Neural cell (in vitro differentiated cells): ENCODE results near the gene TMEM19. TPM values are rescaled to one million over a fixed set of nuclear protein-coding genes. Genes with fewer than 3 reads are reported as not detected.

Experiments used
- H2AFZ ChIP-seq: fragments of 200-600, 300-800 bp; sonication (generic), shearing (Covaris generic); 2 replicates; pipeline ENCODE4 v1.6.0; 2014; ENCODE audit warnings: low read depth, mild to moderate bottlenecking, antibody characterized with exemption, low read length, moderate library complexity
- H3F3A ChIP-seq: fragments of 200-600 bp; shearing (Covaris generic); 2 replicates; pipeline ENCODE4 v1.6.1; 2016; ENCODE audit warnings: mild to moderate bottlenecking, moderate library complexity, mixed read lengths, antibody characterized with exemption, low read length; ENCODE audit not compliant: insufficient read depth, poor library complexity, severe bottlenecking
- H3K27ac ChIP-seq: fragments of 200-600, 300-800 bp; sonication (generic), shearing (Covaris generic); 2 replicates; pipeline ENCODE4 v1.5.1; 2014; ENCODE audit warnings: mild to moderate bottlenecking, low read length, moderate library complexity
- H3K27me3 ChIP-seq: fragments of 300-800, 200-600 bp; sonication (generic), shearing (Covaris generic); 2 replicates; pipeline ENCODE4 v1.6.0; 2014; ENCODE audit warnings: mild to moderate bottlenecking, low read depth, low read length, moderate library complexity; ENCODE audit not compliant: insufficient read depth
- H3K36me3 ChIP-seq: fragments of 300-800, 200-600 bp; sonication (generic), shearing (Covaris generic); 2 replicates; pipeline ENCODE4 v1.5.1; 2014; ENCODE audit warnings: mild to moderate bottlenecking, antibody characterized with exemption, low read length, moderate library complexity; ENCODE audit not compliant: insufficient read depth
- H3K4me2 ChIP-seq: fragments of 300-800, 200-600 bp; sonication (generic), shearing (Covaris generic); 2 replicates; pipeline ENCODE4 v1.6.0; 2014; ENCODE audit warnings: mild to moderate bottlenecking, low read length
- H3K4me3 ChIP-seq: fragments of 300-800, 200-600 bp; sonication (generic), shearing (Covaris generic); 2 replicates; pipeline ENCODE4 v1.5.1; 2014; ENCODE audit warnings: mild to moderate bottlenecking, low read length, moderate library complexity
- H3K79me2 ChIP-seq: fragments of 200-600 bp; shearing (Covaris generic); replicated peaks from 2 replicates; pipeline ENCODE4 v1.6.0; 2014; ENCODE audit warnings: mild to moderate bottlenecking, low read length, moderate library complexity; ENCODE audit not compliant: insufficient read depth
- H3K9ac ChIP-seq: fragments of 300-800, 200-600 bp; sonication (generic), shearing (Covaris generic); 2 replicates; pipeline ENCODE4 v1.6.1; 2016; ENCODE audit warnings: mild to moderate bottlenecking, low read length, mixed read lengths
- H3K9me2 ChIP-seq: fragments of 200-600 bp; shearing (Covaris generic); 2 replicates; pipeline ENCODE4 v1.6.1; 2016; ENCODE audit warnings: mild to moderate bottlenecking, low read length, mixed read lengths; ENCODE audit not compliant: insufficient read depth
- H3K9me3 ChIP-seq: fragments of 200-600, 300-800 bp; sonication (generic), shearing (Covaris generic); 2 replicates; pipeline ENCODE4 v1.6.1; 2016; ENCODE audit warnings: mild to moderate bottlenecking, mixed run types, low read length, moderate library complexity, mixed read lengths
- H4K20me1 ChIP-seq: fragments of 200-600 bp; shearing (Covaris generic); 2 replicates; pipeline ENCODE4 v1.6.1; 2016; ENCODE audit warnings: mild to moderate bottlenecking, mixed run types; ENCODE audit not compliant: insufficient read depth
- CTCF ChIP-seq: fragments of 450-650 bp; IDR thresholded peaks from 2 replicates; pipeline ENCODE4 v1.5.1; 2014; ENCODE audit warnings: antibody characterized with exemption, mild to moderate bottlenecking, moderate library complexity; ENCODE audit not compliant: poor library complexity, severe bottlenecking
- EP300 ChIP-seq: fragments of 450-650 bp; conservative IDR thresholded peaks from 2 replicates; pipeline ENCODE4 v1.6.1; 2014; ENCODE audit warnings: antibody characterized with exemption, mild to moderate bottlenecking, moderate library complexity; ENCODE audit not compliant: poor library complexity, severe bottlenecking
- EZH2 ChIP-seq: fragments of 200-600, 300-800 bp; shearing (Covaris generic), sonication (generic); IDR thresholded peaks from 2 replicates; pipeline ENCODE4 v1.6.1; 2014; ENCODE audit warnings: antibody characterized with exemption, low read length, borderline replicate concordance, mild to moderate bottlenecking; ENCODE audit not compliant: insufficient read depth, poor library complexity, severe bottlenecking
- MXI1 ChIP-seq: fragments of 450-650 bp; conservative IDR thresholded peaks from 2 replicates; pipeline ENCODE4 v1.6.1; 2014; ENCODE audit warnings: antibody characterized with exemption, mild to moderate bottlenecking; ENCODE audit not compliant: poor library complexity, severe bottlenecking
- POLR2AphosphoS5 ChIP-seq: IDR thresholded peaks from 2 replicates; pipeline ENCODE4 v1.6.1; 2012
- RAD21 ChIP-seq: fragments of 450-650 bp; conservative IDR thresholded peaks from 2 replicates; pipeline ENCODE4 v1.6.1; 2014; ENCODE audit warnings: antibody characterized with exemption, mild to moderate bottlenecking, moderate library complexity
- SMC3 ChIP-seq: fragments of 450-650 bp; conservative IDR thresholded peaks from 2 replicates; pipeline ENCODE4 v1.6.1; 2014; ENCODE audit warnings: antibody characterized with exemption, mild to moderate bottlenecking, moderate library complexity; ENCODE audit not compliant: poor library complexity
- TAF1 ChIP-seq: IDR thresholded peaks from 2 replicates; pipeline ENCODE4 v1.6.1; 2012; ENCODE audit warnings: low read depth
- polyA plus RNA-seq: library from polyadenylated mRNA; depleted of rRNA; stranded (reverse); fragments of >200 nt; gene quantifications from 2 replicates; pipeline ENCODE4 v1.2.3, GENCODE V29; 2014
- TF ChIP-seq, protein P1 (sequence below): IDR thresholded peaks from 2 replicates; pipeline ENCODE4 v1.6.1; 2012; ENCODE audit warnings: borderline replicate concordance

Gene TMEM19
- polyA plus RNA-seq, 1 donor from 2014 or later: 24.2 TPM

GRCh38 chr12:71725011-71725410 is 39.1 kb downstream of the TMEM19 start:
- Histone ChIP-seq H4K20me1 (no peaks in the 10 kb centered on the region), H3K9ac (no peak overlapping the region), H3K4me3 (no peak overlapping the region), H3K9me3 (no peaks in the 10 kb centered on the region), H3K27me3 (no peaks in the 10 kb centered on the region), H3K4me2 (no peak overlapping the region), H2AFZ (no peak overlapping the region), H3F3A (no peaks in the 10 kb centered on the region), H3K79me2 (no peaks in the 10 kb centered on the region), H3K9me2 (no peaks in the 10 kb centered on the region), H3K36me3 (no peaks in the 10 kb centered on the region), H3K27ac (no peak overlapping the region)
- TF ChIP-seq MXI1: no peak
- TF ChIP-seq, protein P1, sequence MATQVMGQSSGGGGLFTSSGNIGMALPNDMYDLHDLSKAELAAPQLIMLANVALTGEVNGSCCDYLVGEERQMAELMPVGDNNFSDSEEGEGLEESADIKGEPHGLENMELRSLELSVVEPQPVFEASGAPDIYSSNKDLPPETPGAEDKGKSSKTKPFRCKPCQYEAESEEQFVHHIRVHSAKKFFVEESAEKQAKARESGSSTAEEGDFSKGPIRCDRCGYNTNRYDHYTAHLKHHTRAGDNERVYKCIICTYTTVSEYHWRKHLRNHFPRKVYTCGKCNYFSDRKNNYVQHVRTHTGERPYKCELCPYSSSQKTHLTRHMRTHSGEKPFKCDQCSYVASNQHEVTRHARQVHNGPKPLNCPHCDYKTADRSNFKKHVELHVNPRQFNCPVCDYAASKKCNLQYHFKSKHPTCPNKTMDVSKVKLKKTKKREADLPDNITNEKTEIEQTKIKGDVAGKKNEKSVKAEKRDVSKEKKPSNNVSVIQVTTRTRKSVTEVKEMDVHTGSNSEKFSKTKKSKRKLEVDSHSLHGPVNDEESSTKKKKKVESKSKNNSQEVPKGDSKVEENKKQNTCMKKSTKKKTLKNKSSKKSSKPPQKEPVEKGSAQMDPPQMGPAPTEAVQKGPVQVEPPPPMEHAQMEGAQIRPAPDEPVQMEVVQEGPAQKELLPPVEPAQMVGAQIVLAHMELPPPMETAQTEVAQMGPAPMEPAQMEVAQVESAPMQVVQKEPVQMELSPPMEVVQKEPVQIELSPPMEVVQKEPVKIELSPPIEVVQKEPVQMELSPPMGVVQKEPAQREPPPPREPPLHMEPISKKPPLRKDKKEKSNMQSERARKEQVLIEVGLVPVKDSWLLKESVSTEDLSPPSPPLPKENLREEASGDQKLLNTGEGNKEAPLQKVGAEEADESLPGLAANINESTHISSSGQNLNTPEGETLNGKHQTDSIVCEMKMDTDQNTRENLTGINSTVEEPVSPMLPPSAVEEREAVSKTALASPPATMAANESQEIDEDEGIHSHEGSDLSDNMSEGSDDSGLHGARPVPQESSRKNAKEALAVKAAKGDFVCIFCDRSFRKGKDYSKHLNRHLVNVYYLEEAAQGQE: no peak

GRCh38 chr12:71726548-71726947 is 40.7 kb downstream of the TMEM19 start:
- H2AFZ ChIP-seq: no peak overlapping the region
- no peaks in the 10 kb centered on the region for H3K36me3 ChIP-seq
- H3K79me2 ChIP-seq: no peaks in the 10 kb centered on the region
- H3K9ac ChIP-seq: no peak overlapping the region
- H3K27ac ChIP-seq: no peak overlapping the region
- no peak overlapping the region for H3K4me3 ChIP-seq
- H4K20me1 ChIP-seq: no peaks in the 10 kb centered on the region
- H3K27me3 ChIP-seq: no peaks in the 10 kb centered on the region
- H3K4me2 ChIP-seq: no peak overlapping the region
- no peaks in the 10 kb centered on the region for H3K9me3 ChIP-seq
- TF ChIP-seq CTCF: no peak
- TF ChIP-seq EP300: no peak
- no peaks in the 10 kb centered on the region for H3F3A ChIP-seq
- no peaks in the 10 kb centered on the region for H3K9me2 ChIP-seq

GRCh38 chr12:71727958-71728357 is 42.1 kb downstream of the TMEM19 start:
- H3K9ac ChIP-seq: no peak overlapping the region
- H2AFZ ChIP-seq: no peak overlapping the region
- H3K27ac ChIP-seq: no peak overlapping the region
- no peaks in the 10 kb centered on the region for H3K79me2 ChIP-seq
- H3K4me2 ChIP-seq: no peak overlapping the region
- H4K20me1 ChIP-seq: no peaks in the 10 kb centered on the region
- H3F3A ChIP-seq: no peaks in the 10 kb centered on the region
- H3K27me3 ChIP-seq: no peaks in the 10 kb centered on the region
- H3K4me3 ChIP-seq: no peak overlapping the region
- no peaks in the 10 kb centered on the region for H3K9me2 ChIP-seq
- TF ChIP-seq MXI1 (no peak), CTCF (no peak), EP300 (no peak), RAD21 (no peak), TAF1 (no peak), EZH2 (no peak), SMC3 (no peak), POLR2AphosphoS5 (no peak)
- TF ChIP-seq, protein P1: no peak
- no peaks in the 10 kb centered on the region for H3K9me3 ChIP-seq
- no peaks in the 10 kb centered on the region for H3K36me3 ChIP-seq
